ENCODE measurements around the gene ESRP2.

GRCh38 chr16:68274441-68274840, 38.5 kb upstream of the ESRP2 start:
- no peak for TF ChIP-seq CREB1 (IDR thresholded peaks at IDR 0.05; ENCODE audit: low read depth)
- no peak for TF ChIP-seq TEAD4 (IDR thresholded peaks at IDR 0.05)
- no peak for TF ChIP-seq EP300 (IDR thresholded peaks at IDR 0.05; ENCODE audit: borderline replicate concordance)
- no peak for TF ChIP-seq MAX (IDR thresholded peaks at IDR 0.05)
- TF ChIP-seq EGR1 (IDR thresholded peaks at IDR 0.05), result no peak
- no peak for TF ChIP-seq USF1 (IDR thresholded peaks at IDR 0.05)
- TF ChIP-seq TAF1 (IDR thresholded peaks at IDR 0.05; ENCODE audit: low read depth), result no peak
- no peak for TF ChIP-seq RAD21 (IDR thresholded peaks at IDR 0.05; ENCODE audit: low read depth)

Measured in Ishikawa (cell line).